ENCODE results near the gene MICAL1. TPM values are rescaled to one million over a fixed set of nuclear protein-coding genes. Genes with fewer than 3 reads are reported as not detected.

Gene MICAL1
- polyA plus RNA-seq, 2 of the 4 experiments (the other 2 are of a cell fraction): 14.1 to 16.9 TPM

GRCh38 chr6:109484122-109484521 lies 28.6 kb upstream of the MICAL1 start:
- FAIRE-seq (no peak), ATAC-seq (no peak), DNase-seq (ENCODE audit: low read depth in 1 of 2, low spot score in 1 of 2) (no peak)
- H3K27ac ChIP-seq: peak overlapping the region in 1 of 2 experiments; percentile 45; a peak in 1 of 6 replicates
- H3K4me3 ChIP-seq: peak overlapping the region; percentile 85; the same call in 2 of the 3 replicates
- peak overlapping the region; percentile 69 for H3K4me2 ChIP-seq
- 92% methylated on average over 3 of the region's 3 CpGs for WGBS (ENCODE audit: missing lambda C conversion rate)
- peaks cover 32% of the 10 kb centered on the region; the same call in 2 of the 3 replicates for H3K4me1 ChIP-seq
- H3K9me3 ChIP-seq: no peaks in the 10 kb centered on the region
- TF ChIP-seq HOXB13 (CRISPR knock-in tag; IDR thresholded peaks at IDR 0.05; ENCODE audit: low read depth) (no peak), KDM5A (IDR thresholded peaks at IDR 0.05) (no peak), HES2 (IDR thresholded peaks at IDR 0.05) (no peak), NFE2L2 (conservative IDR thresholded peaks at IDR 0.05; ENCODE audit: low read length) (no peak), USF2 (IDR thresholded peaks at IDR 0.05) (no peak), JUNB (IDR thresholded peaks at IDR 0.05) (no peak), BHLHE40 (IDR thresholded peaks at IDR 0.05; ENCODE audit: low read depth, low read length) (no peak), ELK1 (IDR thresholded peaks at IDR 0.05; ENCODE audit: low read depth, low read length) (no peak), CTCF (IDR thresholded peaks at IDR 0.05) (no peak), BCL3 (IDR thresholded peaks at IDR 0.05) (no peak), RNF2 (IDR thresholded peaks at IDR 0.05; ENCODE audit: borderline replicate concordance, low read depth) (no peak), EHMT2 (IDR thresholded peaks at IDR 0.05; ENCODE audit: low read depth) (no peak), TFCP2L1 (CRISPR knock-in tag; IDR thresholded peaks at IDR 0.05) (no peak)
- ChIA-PET CTCF (no interaction called here), POLR2A (no interaction called here)

GRCh38 chr6:109483735-109484057 lies 28.1 kb upstream of the MICAL1 start:
- H3K4me2 ChIP-seq: peak overlapping the region; percentile 69
- no peak for DNase-seq (ENCODE audit: low read depth in 1 of 2, low spot score in 1 of 2)
- 16% methylated on average over 6 of the region's 6 CpGs for WGBS (ENCODE audit: missing lambda C conversion rate)
- ATAC-seq: no peak
- no peak for FAIRE-seq
- peak overlapping the region; percentile 85 for H3K4me3 ChIP-seq
- peak overlapping the region; percentile 45 to 100; a peak in 5 of 6 replicates for H3K27ac ChIP-seq
- H3K4me1 ChIP-seq: peaks cover 36% of the 10 kb centered on the region; the same call in 2 of the 3 replicates
- TF ChIP-seq NFE2L2 (conservative IDR thresholded peaks at IDR 0.05; ENCODE audit: low read length) (no peak), HDAC2 (IDR thresholded peaks at IDR 0.05) (no peak), ATOH8 (CRISPR knock-in tag; IDR thresholded peaks at IDR 0.05; ENCODE audit: low read depth) (no peak), HEYL (CRISPR knock-in tag; IDR thresholded peaks at IDR 0.05) (no peak), EP300 (IDR thresholded peaks at IDR 0.05) (no peak), RFX5 (IDR thresholded peaks at IDR 0.05) (no peak), E2F6 (IDR thresholded peaks at IDR 0.05; ENCODE audit: borderline replicate concordance, low read depth) (no peak), FOSB (CRISPR knock-in tag; IDR thresholded peaks at IDR 0.05) (no peak), HES2 (IDR thresholded peaks at IDR 0.05) (no peak), HOXB5 (CRISPR knock-in tag; IDR thresholded peaks at IDR 0.05) (no peak)
- POLR2A ChIA-PET: no interaction called here
- no peaks in the 10 kb centered on the region for H3K9me3 ChIP-seq
- CTCF ChIA-PET: no interaction called here

All from A549 (cell line).